ENCODE measurements around the gene STEEP1.

Gene STEEP1

DNA sequence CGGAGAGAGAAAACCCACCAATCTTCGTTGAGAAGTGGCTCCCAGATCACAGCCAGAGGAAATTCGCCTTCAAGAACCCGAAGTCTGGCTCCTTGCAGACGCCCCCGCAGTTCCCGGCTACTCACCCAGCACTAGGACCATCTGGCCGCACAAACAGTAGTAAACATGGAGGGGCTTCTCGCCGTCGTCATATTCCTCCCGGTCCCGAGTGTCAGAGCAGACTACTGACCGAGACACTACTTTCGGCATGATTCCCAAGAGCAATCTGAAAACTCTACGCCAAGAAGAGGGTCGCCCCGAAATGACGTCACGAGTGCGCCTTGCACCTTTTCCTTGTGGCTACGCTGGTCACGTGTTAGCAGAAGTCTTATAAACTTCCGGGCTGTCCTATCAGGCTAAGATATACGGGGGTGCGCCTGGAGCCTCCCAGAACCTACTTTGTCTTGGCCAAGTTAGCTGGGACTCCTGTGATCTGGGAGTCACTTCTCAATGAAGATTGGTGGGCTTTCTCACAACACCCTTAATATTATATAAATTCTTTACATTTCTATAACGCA, at the start of gene STEEP1:
Gene STEEP1 (minus strand): TSS at position 303 of the 557 bp plus-strand sequence. CDS start 54 bp downstream, at position 249.
- no peak for DNase-seq

DNA sequence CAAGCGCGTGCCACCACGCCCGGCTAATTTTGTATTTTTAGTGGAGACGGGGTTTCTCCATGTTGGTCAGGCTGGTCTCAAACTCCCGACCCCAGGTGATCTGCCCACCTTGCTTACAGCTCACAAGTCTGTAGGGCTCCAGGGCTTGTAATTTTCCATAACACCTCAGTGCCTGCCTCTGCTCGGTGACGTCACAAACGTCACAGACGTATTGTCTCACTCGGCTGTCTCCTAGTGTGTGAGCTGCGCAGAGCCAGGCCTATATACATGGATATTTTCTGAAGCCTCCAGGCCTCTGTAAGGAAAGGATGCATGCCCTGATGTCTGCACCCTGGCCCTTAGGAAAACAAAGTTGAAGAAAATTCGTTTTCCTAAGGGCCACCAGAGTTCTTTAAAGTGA, 49.6 kb upstream of the STEEP1 start:
- DNase-seq = no peak

DNA sequence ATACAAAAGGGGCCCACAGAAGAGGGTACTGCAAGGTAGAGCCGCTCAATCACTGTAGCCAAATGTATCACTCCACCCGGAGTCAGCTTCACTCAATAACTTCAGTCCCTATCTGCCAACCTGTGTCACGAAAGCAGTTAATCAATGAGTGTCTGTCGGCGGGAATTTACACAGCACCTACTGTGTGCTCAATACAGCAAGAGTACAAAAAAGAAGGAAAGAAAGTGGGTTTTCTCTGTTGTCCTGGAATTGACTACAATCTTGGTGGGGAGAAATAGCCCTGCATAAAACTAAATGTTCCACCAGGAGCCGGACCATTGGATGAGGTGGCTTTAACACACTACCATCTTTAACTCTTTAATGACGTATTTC, 41.8 kb upstream of the STEEP1 start:
- DNase-seq = no peak

DNA sequence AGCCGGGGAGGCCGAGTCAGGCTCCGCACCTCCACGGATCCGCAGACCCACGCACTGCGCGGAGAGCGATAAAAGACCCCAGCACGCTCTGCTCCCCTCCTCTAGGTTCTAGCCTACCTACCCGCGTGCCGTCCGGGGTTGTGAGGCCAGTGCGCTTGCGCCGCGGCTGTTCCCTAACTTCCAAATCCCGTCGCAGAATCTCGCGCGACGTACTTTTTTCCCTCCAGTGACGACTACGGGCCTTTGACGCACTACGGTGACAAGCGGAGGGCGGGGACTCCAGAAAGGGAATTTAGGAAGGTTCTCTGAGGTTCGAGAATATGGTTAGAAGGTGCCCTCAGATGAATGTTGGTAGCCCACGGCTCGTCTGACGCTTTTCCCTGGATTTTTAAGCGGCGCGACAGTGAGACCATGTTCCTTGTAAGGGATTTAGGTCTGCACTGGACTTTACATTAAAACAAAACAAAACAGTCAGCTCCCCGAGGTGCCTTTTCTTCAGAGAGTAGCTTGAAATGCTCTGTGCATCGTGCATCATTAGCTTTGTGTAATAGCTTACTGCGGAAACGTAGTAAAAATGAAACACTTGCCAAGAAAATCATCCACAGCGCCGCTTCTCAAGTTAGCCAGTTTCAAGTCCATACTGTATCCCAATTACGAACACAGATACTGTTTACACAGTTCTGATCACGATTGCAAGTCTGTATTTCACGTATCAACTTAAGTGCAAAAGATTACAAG, 41.2 kb upstream of the STEEP1 start, which contains the start of gene NKRF:
Gene NKRF (minus strand): TSS at position 145 of the 738 bp plus-strand sequence.
- peak; percentile 3 for DNase-seq

DNA sequence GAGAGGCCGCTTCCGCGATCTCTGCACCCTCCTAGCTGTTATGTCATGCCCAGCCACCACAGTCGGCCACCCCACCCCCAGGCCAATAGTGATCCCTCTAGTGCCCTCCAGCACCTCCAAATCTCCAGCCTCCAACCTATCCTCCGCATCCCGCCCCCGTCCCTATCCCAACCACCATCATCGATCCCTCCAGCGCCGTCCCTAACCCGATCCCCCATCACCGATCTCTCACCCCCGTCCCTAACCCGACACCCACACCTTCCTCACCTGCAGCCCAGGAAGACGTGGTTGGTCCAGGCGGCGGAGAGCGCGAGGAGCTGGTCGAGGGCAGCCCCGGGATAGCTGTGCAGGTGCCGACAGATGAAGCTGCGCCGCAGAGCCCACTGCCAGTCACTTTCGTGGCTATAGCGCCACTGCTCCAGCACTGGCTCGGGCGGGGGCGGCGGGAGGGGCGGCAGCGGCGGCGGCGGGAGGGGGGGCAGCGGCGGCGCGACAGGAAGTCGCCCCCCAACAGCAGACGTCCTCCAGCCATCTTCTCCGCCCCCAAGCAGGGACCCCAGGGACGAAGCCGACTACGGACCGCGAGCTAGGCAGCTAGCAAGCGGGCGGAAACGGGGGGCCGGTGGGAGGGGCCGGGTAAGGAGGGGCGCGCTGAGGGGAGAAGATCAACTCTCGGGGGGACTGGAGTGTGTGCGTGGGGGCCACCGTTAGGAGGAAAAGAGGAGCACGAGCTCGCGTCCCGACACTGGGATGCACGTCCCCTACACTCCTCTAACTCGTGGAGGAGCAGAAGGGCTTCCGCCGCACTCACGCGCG, 40.5 kb upstream of the STEEP1 start:
- DNase-seq = no peak

DNA sequence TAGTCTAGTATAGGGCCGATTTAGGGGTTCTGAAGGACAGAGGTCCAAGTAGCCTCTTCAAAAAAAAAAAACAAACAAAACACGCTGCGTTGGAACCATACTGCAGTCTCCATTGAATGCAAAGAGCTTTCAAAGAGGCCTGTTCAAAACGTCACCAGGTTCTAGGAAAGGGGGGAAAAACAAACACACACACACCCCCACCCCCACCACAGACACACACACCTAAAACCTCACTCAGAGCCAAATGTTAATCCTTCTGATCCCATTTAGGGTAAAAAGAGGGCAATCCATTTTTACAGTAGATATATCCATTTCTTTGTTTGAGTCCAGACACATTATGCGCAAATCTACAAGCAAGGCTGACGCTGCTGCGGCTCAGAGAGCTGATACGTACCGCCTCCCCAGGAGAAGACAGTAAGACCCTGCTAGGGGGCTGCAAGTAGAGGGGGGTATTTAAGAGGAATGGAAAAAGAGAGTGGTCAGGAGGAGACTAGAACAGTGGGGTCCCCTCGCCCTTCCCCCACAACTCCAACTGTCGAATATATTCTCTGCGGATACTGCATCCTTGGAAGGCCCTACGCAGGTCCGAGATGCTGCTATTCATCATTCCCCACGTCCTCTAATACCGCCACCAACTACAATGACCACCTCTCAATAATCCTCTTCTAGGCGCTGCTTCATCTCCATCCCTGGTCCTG, 39.7 kb upstream of the STEEP1 start:
- DNase-seq = no peak

DNA sequence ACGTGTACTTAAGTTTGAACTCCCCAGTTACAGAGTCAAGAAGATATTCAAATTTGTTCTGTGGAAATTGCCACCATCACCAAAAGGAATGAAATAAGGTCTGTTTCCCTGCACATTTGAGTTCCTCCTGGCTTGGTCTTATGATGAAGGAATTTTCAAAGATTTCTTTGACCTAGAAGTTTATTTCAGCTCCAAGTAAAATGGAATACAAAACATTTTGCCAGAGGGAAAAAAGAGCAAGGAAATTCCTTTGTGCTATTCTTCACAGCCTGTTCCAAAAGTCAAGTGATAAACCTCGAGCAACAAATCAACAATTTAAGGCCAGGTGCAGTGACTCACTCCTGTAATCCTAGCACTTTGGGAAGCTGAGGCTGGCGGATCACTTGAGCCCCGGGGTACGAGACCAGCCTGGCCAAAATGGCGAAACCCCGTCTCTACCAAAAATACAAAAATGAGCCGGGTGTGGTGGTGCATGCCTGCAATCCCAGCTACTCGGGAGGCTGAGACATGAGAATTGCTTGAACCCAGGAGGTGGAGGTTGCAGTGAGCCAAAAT, 37.6 kb upstream of the STEEP1 start:
- no peak for DNase-seq

DNA sequence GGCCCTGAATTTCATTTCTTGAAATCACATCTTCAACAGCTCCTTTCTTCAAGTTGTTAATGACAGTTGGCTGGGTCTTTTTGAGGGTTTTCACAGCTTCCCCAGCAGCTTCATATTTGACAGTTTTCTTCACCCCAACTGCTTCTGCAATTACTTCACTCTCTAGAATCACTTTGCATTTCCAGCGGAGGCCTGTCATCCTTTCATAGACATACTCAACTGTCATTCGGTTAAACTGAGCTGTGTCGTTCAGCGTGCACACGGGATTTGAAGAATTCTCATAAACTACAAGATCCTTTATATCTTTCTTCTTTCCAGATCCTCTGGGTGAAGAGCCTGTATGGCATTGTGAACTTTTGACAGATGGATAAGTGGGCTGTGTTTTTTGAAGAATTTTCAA, 24.6 kb upstream of the STEEP1 start:
- DNase-seq = no peak

DNA sequence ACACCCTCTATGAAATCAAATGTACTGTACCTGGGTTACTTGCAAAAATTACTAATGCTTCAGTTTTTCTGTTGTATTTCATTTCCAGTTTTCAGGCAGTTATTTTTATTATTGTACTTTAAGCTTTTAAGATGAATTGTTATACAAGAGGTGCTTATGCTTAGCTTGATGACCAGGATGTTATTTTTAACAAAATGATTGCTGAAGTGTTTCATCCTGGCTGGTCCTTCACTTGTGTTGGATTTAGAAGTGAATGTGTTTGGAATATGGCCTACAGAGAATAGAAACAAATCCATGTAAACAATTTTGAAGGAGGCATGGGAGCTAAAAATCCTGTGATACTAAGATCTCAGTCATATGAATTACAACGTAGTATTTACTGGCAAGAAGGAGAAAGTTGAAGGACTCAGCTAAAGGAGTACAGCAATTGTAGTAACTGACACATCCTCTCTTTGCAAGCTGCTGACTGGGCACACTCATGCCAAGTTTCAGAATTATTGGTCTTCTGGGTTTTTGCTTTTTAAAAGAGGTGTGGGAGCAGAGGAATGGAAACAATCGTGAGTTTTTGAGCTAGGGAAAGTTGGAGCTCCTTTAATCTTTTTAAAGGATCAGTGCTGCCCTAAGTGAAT, 18.3 kb upstream of the STEEP1 start:
- DNase-seq = no peak

DNA sequence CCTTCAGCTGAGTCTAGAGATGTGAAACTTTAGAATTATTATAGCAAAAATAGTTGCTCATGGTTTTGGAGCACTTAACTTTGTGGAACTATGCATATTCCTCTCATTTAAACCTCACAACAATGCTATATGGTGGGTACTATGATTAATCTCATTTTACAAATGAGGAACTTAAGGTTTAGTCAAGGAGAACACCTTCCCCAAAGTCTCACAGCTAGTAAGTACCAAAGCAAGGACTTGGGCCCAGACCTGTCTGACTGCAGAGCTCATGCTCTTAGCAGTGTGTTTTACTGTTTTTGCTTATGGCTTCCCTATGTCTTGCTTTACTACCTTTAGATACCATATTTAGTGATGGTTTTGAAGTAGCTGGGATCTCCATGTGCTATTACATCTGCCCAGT, 14.2 kb upstream of the STEEP1 start:
- no peak for DNase-seq

DNA sequence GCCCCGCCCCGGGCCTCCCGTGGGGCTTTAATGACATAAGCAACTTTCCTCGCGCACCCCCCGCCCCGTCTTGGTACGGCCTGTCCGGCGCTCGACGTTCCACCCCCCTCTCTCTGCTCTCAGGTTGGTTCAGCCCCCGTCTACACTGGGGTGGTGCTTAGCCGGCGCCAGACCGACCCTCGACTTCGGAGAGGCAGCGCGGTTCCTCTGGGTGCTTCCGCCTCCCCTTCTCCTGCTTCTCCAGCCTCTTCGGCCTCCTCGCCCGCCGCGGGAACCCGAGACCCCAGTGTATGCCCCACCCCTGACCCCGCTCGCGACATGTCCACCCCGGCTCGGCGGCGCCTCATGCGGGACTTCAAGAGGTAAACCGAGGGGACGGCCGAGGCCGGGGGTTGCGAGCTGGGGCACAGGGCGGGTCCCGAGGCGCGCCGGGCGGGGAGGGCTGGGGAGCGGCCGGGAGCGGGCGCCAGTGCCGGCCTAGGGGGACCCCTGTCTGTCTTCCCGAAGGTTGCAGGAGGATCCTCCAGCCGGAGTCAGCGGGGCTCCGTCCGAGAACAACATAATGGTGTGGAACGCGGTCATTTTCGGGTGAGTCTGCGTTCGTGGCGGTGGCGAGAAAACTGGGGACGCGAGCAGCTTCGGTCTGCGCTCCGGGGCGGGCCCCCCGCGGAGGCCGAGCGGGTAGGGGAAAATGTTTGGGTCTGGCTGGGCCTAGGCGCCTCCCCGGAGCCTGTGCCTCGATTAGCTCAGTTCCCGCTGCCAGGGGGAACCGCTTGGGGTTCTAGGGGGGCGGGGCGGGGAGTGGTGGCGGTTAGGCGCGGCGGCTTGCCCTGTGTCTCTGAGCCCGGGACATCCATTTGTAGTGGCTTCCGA, 9.4 kb upstream of the STEEP1 start, which contains the start of gene UBE2A:
Gene UBE2A (plus strand): TSS at position 170 of the 873 bp plus-strand sequence. CDS start 149 bp downstream, at position 319.
- DNase-seq = peak; percentile 4

DNA sequence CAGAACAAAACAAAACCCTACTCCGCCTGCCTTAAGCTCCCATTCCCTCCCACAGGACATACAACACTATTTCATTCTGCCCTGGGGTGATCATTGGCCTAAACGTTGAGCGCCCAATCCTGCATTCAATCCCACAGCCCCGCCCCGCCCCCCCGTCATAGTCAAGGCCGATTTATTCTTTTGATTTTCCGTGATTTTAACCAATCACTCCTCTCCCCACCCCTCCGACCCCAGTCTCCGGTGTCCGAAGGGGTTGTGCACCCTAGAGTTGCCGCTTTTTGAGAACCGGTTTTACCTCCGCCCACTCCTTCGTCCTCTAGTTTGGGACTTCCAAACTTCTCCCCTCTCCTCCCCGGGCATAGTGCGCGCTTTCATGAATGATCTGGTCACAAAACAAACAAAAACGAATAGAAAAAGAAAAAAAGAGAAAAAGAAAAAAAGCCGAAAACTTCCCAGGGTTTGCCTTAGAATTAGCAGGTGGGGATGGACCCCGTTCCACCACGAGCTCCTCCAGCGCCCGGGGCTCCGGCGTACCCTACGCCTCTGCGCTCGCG, 8.7 kb upstream of the STEEP1 start:
- no peak for DNase-seq

DNA sequence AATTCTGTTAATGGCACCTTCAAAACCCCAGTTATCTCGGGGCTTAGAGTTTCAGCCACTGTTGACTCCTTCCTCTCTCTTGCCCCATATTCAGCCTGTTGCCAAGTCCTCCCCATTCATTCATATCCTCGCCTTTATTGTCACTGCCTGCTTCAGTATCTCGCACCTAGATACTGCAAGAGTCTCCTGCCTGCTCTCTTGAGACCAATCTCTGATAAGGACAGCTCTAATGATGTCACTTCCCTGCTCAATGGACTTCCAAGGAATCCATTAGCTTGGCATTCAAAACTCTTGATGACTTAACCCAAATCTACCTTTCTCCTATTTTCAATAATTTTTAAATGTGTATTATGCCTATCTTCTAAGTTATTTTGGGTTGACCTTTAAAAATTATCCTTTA, 8.0 kb upstream of the STEEP1 start:
- no peak for DNase-seq

DNA sequence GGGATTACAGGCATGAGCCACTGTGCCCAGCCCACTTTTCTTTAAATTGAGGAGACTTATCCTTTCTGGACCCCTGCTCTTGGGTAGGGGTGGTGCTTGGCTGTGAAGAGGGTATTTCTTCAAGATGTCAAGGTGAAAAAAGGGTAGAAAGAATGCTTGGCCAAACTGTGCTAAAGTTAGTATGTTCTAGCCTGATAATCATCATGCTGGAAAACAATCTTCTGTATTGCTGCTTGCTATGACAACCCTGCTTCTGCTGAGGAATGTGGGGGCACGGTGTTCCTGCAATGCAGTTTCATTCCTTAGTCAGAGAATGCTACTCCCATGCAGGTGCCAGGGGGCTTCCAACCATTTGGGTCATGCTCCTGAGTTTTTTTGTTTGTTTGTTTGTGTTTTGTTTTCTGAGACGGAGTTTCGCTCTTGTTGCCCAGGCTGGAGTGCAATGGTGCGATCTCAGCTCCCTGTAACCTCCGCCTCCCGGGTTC, 5.2 kb upstream of the STEEP1 start:
- DNase-seq = no peak

DNA sequence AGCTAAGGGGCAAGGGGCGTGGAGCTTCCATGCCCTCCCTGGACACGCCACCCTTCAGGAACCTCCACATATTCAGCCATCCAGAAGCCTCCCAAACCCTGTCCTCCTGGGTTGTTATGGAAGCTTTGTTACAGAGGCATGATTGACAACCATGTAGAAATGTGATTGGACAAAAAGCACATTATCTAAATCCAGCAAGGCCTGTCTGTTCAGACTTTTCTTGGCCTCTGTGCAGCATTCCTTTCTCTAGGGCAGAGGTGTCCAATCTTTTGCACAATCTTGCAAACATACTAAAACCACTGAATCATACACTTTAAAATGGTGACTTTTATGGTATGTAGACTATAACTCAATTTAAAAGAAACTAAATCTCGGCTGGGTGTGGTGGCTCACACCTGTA, 12.7 kb downstream of the STEEP1 start:
- DNase-seq = no peak

DNA sequence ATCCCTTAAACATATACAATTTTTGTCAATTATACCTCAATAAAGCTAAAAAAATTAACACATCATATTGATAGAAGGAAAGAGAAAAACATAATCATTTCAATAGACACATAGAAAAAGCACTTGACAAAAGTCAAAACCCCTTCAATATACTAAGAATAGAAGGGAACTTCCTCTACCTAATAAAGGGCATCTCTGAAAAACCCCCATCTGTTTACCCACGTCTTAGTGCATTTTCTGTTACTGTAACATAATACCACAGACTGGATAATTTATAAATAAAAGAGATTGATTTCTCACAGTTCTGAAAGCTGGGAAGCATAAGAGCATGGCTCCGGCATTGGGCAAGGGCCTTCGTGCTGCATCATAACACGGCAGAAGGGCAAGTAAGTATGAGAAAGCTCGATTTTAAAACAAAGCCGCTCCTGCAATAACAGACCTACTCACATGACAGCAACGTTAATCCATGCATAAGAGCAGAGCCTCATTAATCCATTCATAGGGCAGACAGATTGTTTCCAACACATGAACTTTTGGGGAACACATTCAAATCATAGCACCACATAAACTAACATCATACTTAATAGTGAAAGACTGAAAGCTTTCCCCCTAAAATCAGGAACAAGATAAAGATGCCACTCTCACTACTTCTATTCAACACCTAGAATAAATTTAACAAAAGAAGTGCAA, 15.7 kb downstream of the STEEP1 start:
- no peak for DNase-seq

DNA sequence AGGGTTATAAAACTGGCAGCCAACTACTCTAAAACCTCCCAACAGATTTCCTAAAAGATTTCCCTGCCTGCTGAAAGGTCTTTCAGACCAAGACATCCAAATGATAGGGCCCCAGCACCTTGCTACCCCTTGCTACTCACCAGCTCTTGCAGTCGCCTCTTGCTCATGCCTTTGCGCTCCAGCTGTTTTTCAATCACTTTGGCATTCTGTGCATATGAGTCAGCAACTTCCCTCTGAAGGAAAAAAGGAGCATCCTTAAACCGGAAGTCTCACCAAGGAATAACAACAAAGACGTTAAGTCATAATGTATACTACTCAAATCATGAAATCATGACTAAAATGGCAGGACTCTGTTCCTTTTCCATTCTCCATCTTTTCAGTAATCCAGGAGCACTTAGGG, 24.0 kb downstream of the STEEP1 start:
- DNase-seq = no peak

DNA sequence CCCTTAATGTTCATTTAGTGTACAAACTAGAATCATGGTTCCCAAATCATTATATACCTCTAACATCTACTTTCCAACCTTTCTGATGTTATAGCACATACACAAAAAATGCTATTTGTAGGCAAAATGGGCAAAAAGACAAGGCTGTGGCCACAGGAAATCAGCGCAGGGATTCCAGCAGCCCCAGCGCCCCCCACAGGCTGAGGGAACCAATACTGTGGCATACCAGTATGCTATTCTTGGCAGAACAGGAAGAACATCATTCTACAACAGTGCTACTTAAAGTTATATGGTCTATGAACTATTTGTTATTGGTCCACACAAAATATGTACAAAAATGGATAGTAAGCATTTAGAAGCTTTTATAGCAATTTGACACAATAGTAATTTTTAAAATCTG, 25.3 kb downstream of the STEEP1 start:
- DNase-seq = no peak

DNA sequence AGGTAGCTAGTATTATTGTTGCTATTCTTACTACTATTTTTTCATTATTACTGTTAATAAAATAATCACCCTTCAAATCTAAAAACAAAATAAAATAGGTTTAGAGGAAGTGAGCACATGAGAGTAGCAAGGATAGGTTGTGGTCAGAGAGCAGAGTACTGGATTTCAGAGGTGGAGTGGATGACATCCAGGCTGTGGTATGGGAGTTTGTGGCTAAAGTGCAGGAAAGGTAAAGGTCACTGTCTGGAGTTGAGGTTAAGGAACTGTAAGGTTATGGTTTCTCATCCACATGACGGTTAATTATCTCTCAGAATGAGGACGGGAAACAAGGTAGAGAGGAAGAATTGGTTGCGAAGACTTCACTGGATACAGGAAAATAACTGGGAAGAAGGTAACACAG, 27.7 kb downstream of the STEEP1 start:
- no peak for DNase-seq
